Measurements from ENCODE around the gene HAPLN1.

HAPLN1 gene

GRCh38 chr5:83718195-83718825 is 2.3 kb downstream of the HAPLN1 start:
- DNase-seq (ENCODE audit: low read depth in 3 of 3) = no peak

- no peak for DNase-seq (ENCODE audit: low read depth in 3 of 3)
Observed at GRCh38 chr5:83715236-83716065, 5.2 kb downstream of the HAPLN1 start.

DNA sequence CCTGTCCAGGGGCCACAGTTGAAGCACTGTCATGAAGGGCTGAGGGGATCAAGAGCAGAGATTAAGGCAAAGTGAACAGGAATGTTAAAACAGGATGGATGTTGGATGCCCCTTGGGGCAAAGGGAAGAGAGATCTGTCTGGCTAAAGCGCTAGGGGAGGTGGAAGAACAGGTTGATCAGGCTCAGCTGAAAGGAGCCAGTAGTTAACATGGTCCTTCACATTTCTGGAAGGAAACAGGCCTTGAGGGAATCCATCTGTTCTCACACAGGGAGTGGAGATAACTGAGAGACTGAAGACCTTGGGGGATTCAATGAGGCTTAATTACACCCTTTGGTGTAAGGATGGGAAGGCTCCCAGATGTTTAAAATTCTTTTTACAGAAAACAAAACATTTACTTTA is 5.8 kb downstream of the HAPLN1 start:
- no peak for DNase-seq (ENCODE audit: low read depth in 3 of 3)

DNA sequence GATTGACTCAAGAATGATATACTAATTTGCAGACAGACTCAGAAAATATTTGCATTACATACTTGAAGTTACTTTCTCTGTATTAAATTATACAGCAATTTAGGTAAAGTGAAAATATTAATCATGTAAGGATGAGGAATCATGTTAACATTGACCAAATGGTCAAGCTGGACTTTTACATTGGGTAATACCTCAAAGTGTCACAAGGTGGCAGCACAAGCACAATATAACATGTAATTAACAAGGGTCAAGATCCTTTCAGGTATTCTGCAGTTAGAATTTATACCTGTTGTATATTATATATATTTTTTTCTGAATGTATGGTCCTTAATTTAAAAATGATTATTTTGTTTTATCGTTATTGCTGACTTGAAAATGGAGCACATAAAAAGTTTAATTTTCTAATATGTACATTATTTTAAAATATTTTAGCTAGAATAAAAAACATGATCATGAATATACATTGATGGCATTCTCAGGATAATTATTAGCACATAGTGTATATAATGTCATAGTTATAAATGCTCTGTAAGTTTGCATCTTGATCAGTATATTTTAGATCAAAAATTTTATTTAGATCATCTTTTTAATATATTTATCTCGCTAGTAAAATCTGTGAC is 8.6 kb downstream of the HAPLN1 start:
- DNase-seq (ENCODE audit: low read depth in 3 of 3) = no peak

DNA sequence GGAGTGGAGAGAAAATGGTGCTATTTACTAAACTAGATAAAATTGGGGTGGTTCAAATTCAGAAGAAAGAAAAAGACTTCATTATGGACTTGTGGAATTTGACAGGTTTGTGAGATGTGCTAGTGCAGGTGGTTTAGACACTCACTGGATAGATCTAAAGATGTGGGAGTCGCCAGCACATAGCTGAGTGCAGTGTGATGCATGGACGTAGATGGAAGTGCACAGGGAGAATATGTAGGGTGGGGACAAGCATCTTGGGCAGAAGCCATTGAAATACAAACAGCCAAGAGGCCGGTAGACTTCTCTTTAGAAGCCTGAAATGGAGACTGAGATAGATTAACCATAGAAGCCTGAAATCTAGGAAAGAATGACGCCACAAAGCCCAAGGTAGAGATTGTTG is 10.7 kb downstream of the HAPLN1 start:
- DNase-seq (ENCODE audit: low read depth in 3 of 3) = no peak

DNA sequence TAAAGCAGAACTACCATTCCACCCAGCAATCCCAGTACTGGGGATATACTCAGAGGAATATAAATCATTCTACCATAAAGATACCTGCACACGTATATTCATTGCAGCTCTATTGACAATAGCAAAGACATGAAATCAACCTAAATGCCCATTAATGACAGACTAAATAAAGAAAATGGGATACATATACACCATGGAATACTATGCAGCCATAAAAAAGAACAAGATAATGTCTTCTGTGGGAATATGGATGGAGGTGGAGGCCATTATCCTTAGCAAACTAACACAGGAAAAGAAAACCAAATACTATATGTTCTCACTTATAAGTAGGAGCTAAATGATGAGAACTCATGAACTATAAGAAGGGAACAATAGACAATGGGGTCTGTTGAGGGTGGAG is 12.5 kb downstream of the HAPLN1 start:
- DNase-seq (ENCODE audit: low read depth in 3 of 3) = no peak

- no peak for DNase-seq (ENCODE audit: low read depth in 3 of 3)
Observed at GRCh38 chr5:83703059-83703458, 17.6 kb downstream of the HAPLN1 start.

- no peak for DNase-seq (ENCODE audit: low read depth in 3 of 3)
Observed at GRCh38 chr5:83701886-83702285, 18.8 kb downstream of the HAPLN1 start.

- DNase-seq (ENCODE audit: low read depth in 3 of 3) = no peak
Observed at GRCh38 chr5:83689881-83690280, 30.8 kb downstream of the HAPLN1 start.

DNA sequence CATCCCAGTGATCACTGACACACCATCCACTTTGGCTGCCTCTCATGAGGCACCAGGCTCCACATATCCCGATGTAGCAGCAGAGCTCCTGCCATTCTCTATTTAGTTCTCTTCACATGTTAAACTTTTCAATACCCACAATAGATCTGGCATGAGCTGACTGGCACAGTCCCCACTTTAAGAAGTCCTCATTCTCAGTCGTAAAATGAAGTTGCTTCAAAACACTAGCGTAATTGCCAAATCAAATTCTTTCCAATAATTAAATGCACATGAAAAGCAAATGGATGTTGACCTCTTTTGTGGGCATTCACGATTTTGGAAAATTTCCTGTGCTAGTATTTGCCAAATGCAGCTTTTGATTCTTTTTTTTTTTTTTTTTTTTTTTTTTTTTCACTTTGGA is 32.4 kb downstream of the HAPLN1 start:
- DNase-seq (ENCODE audit: low read depth in 3 of 3) = no peak

GRCh38 chr5:83687124-83687619 is 33.5 kb downstream of the HAPLN1 start:
- no peak for DNase-seq (ENCODE audit: low read depth in 3 of 3)

GRCh38 chr5:83686251-83686650 is 34.4 kb downstream of the HAPLN1 start:
- no peak for DNase-seq (ENCODE audit: low read depth in 3 of 3)

- no peak for DNase-seq (ENCODE audit: low read depth in 3 of 3)
Observed at GRCh38 chr5:83683836-83684235, 36.8 kb downstream of the HAPLN1 start.

DNA sequence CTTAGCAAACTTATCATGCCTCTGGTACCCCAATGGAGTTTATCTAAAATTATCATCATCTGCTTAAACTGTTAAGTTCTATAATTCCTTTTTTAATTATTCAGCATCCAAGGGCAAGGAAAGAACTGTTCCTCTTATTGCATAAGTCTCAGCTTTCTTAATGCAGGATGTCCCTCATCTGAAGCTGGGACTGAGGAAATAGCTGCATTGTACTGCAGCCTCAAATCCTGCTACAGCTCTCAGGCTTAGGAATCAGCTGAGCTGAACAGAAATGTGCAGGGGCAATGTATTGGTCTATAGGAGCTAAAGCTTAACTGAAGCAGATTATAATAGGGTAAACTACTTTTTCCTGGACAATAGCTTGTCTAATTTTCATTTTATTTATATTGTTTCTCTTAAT is 48.0 kb downstream of the HAPLN1 start:
- DNase-seq (ENCODE audit: low read depth in 3 of 3) = no peak

DNA sequence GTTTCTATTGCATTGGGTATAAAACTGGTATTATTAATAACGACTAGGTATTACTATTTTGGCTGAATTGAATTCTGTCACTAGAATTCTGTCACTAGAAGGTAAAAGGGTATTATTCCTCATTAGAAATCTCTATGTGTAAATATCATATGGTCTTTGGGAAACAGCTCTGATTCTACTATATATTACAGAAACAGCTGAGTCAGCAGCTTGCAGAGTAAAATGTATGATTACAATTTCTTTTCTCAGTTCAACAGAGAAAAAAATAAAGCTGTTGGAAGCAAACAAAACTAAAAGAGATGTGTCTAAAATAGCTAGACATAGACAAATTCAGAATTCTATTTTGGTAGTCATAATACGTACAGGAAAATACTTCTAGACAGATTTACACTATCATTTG is 48.5 kb downstream of the HAPLN1 start:
- DNase-seq (ENCODE audit: low read depth in 3 of 3) = no peak

DNA sequence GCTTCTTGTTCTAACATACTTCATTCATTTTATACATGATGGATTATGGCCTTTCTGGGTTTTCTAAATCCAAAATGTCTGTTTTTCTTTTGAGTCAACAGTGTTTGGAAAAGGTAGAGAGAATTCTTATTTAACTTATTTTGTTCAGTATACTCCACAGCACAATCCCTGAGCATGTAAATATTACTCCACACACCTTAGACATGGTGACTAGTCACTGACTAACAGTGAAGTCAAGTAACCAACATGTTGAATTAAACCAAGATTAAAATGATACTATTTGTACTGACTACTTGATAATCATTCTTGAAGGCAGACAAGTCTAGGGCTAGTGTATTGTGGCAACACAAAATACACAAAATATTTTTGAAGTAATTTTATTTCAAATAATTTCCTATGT is 55.0 kb downstream of the HAPLN1 start:
- DNase-seq (ENCODE audit: low read depth in 3 of 3) = no peak

DNA sequence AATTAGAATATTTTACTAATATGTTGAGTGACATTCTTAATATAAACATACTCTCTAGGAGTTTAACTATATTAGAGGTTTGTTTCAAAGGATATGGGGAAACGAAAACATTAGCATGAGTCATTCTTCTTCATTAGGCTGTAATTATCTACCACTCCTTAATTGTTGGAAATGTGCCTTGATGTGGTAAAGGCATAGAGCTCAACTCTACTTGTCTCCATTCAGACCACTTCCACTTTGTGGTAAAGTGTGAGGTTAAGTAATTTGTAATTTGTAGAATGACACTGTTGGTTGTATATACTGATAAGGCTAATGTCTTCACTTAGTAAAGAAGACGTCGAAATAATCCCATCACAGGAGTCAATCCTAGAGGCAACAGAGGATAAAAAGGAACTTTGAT is 58.1 kb downstream of the HAPLN1 start:
- DNase-seq (ENCODE audit: low read depth in 3 of 3) = no peak

- no peak for DNase-seq (ENCODE audit: low read depth in 3 of 3)
Observed at GRCh38 chr5:83657807-83658525, 62.7 kb downstream of the HAPLN1 start.

GRCh38 chr5:83654427-83654994 is 66.1 kb downstream of the HAPLN1 start:
- no peak for DNase-seq (ENCODE audit: low read depth in 3 of 3)

- no peak for DNase-seq (ENCODE audit: low read depth in 3 of 3)
Observed at GRCh38 chr5:83653669-83654068, 67.0 kb downstream of the HAPLN1 start.

DNA sequence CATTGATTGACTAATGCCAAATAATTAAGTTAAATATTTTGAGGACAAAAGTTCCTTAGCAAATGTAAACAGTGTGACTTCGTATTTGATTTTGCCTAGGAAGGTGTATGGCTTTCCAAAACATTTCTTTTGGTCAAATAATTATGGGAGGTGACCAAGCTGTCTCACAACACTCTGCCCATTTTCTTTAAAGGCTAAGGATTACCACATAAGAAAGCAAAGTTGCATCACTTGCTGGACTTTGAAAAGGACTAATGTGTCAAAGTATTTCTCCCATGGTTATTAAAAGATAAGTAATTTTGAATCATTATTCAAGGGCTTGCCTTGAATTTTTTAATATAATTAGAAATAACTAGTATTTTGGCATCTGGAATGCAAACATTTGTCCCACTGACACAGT is 74.7 kb downstream of the HAPLN1 start:
- DNase-seq (ENCODE audit: low read depth in 3 of 3) = no peak

- no peak for DNase-seq (ENCODE audit: low read depth in 3 of 3)
Observed at GRCh38 chr5:83644301-83644700, 76.4 kb downstream of the HAPLN1 start.
